ENCODE measurements around the gene SETD6. TPM values are rescaled to one million over a fixed set of nuclear protein-coding genes. Genes with fewer than 3 reads are reported as not detected.

SETD6 gene
- total RNA-seq, 1 donor from 2014 or later = 25.0 TPM

DNA sequence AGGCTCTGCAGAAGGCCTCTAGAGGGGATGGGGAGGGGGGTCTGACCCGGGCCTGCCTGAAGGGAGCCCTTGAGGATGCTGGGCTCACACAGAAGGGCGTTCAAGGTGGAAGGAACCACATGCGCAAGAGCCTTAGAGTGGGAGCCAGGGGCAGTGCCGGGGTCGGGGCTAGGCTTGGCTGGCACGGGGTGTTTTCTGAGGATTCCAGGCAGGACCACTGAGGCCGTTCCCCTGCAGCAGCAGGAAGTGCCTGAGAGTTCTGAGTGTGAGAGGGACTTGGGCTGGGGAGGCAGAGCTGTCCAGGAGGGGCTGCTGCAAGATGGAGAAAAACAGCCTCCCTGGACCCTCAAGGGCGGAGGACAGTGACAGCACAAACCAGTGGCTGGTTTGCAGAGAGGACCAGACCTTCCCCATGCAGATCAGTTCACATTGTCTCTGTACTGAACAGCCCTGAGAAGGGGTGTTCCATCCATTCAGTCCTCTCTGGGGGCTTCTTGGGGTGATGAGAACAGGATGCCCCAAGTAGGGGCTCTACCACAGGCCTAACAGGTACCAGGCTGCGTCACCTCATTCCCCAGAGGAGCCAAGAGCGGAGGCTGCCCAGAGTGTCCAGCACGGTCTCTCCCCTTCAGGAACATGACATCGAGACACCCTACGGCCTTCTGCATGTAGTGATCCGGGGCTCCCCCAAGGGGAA lies 12.0 kb upstream of the SETD6 start:
- no peak for DNase-seq (ENCODE audit: low read depth)
- TF ChIP-seq, protein P1, sequence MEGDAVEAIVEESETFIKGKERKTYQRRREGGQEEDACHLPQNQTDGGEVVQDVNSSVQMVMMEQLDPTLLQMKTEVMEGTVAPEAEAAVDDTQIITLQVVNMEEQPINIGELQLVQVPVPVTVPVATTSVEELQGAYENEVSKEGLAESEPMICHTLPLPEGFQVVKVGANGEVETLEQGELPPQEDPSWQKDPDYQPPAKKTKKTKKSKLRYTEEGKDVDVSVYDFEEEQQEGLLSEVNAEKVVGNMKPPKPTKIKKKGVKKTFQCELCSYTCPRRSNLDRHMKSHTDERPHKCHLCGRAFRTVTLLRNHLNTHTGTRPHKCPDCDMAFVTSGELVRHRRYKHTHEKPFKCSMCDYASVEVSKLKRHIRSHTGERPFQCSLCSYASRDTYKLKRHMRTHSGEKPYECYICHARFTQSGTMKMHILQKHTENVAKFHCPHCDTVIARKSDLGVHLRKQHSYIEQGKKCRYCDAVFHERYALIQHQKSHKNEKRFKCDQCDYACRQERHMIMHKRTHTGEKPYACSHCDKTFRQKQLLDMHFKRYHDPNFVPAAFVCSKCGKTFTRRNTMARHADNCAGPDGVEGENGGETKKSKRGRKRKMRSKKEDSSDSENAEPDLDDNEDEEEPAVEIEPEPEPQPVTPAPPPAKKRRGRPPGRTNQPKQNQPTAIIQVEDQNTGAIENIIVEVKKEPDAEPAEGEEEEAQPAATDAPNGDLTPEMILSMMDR (conservative IDR thresholded peaks at IDR 0.05; ENCODE audit: low read depth, low read length) = no peak
- no peak overlapping the region for H3K4me3 ChIP-seq (ENCODE audit: low read depth, low read length)

DNA sequence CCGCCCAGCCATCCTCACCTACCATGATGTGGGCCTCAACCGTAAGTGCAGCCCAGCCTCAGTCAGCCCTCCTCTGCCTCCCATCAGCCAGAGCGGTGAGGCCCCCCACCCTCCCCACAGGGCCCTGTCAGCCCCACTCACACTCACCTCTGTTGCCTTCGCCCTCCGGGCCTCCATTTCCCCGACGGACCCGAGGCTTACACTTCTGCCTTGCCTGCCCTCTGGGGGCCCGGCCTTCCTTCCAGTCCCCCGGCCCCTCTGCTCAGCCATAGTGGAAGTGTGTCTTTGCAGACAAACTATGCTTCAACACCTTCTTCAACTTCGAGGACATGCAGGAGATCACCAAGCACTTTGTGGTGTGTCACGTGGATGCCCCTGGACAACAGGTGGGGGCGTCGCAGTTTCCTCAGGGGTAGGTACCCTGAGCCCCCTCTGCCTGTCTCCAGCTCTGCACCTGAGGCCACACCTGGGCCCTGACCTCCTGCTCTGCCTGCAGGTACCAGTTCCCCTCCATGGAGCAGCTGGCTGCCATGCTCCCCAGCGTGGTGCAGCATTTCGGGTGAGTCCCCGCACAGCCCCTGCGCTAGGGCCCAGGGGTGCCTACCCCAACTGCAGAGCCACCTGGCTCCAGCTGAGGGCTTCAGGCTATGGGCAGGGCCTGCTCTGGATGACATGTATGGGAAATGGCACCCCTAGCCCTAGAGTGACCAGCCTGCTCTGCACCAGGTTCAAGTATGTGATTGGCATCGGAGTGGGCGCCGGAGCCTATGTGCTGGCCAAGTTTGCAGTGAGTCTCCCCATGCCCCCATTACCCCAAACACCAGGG lies 11.2 kb upstream of the SETD6 start:
- no peak for DNase-seq (ENCODE audit: low read depth)
- H3K4me3 ChIP-seq (ENCODE audit: low read depth, low read length) = no peak overlapping the region
- TF ChIP-seq, protein P1 (conservative IDR thresholded peaks at IDR 0.05; ENCODE audit: low read depth, low read length) = no peak

DNA sequence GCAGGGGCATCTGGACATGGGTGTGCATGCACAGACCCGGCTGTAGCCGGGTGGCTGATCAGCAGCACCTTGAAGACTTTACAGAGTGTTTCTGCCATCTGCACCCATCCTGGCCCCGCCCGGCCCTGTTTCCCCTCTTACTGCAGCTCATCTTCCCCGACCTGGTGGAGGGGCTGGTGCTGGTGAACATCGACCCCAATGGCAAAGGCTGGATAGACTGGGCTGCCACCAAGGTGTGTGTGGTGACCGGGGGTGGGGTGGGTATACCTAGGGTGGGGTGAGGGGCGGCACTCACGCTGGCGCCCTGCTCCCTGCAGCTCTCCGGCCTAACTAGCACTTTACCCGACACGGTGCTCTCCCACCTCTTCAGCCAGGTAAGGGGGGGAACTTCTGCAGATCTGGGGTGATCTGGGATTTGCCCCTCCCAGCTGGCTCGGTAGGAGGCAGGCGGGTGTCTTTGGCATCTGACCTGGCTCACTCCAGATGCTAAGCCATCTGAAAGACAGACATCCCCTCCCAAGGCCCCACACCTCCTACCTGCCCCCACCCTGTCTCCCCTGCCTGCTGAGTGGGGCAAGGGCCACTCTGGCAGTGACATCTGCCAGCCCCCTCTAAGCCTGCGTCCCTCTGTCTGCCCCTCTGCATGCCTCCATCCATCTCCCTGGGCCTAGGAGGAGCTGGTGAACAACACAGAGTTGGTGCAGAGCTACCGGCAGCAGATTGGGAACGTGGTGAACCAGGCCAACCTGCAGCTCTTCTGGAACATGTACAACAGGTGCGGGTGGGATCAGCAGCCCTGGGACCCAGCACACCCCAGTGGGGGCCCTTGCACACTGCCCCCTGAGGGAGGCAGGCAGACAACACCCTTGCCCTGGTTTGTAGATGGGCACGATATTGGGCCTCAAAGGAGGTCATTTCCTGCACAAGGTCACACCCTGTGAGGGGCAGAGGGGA lies 8.8 kb upstream of the SETD6 start:
- no peak overlapping the region for H3K4me3 ChIP-seq (ENCODE audit: low read depth, low read length)
- TF ChIP-seq, protein P1 (conservative IDR thresholded peaks at IDR 0.05; ENCODE audit: low read depth, low read length) = no peak

DNA sequence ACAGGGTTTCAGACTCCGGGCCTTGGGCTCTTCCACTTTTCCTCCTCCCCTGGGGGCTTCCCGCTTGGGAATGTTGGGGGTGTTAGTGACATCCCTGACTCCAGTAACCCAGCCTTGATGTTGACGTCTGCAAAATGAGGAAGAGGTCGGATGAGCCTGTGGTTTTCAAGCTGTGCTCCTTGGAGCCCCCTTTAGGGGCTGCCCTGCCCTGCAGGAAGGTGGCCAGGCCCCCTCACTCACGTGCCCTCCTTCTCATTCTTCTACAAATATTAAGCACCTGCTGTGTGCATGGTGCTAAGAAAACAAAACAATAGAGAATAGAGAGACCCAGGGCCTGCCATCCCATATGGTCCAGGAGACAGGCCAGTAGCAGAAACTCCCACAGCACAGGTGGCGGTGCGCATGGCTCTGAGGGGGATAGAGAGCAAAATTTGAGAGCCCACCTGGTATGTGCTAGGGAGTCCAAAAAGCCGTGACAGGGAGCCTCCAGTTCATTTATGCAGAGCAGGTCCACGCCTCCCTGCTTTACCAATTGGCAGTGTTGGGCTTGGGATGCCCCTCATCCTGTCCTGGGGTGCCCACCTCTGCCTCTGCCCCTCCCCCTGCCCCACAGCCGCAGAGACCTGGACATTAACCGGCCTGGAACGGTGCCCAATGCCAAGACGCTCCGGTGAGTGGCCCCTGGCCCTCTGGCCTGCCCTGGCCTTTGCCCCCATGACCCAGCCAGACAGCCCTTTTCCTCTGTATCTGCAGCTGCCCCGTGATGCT lies 7.9 kb upstream of the SETD6 start:
- TF ChIP-seq, protein P1 (conservative IDR thresholded peaks at IDR 0.05; ENCODE audit: low read depth, low read length) = no peak
- no peak overlapping the region for H3K4me3 ChIP-seq (ENCODE audit: low read depth, low read length)
- DNase-seq (ENCODE audit: low read depth) = no peak

More for the DNA sequence above, 8.8 kb upstream of the SETD6 start:
- no peak for DNase-seq (ENCODE audit: low read depth)

DNA sequence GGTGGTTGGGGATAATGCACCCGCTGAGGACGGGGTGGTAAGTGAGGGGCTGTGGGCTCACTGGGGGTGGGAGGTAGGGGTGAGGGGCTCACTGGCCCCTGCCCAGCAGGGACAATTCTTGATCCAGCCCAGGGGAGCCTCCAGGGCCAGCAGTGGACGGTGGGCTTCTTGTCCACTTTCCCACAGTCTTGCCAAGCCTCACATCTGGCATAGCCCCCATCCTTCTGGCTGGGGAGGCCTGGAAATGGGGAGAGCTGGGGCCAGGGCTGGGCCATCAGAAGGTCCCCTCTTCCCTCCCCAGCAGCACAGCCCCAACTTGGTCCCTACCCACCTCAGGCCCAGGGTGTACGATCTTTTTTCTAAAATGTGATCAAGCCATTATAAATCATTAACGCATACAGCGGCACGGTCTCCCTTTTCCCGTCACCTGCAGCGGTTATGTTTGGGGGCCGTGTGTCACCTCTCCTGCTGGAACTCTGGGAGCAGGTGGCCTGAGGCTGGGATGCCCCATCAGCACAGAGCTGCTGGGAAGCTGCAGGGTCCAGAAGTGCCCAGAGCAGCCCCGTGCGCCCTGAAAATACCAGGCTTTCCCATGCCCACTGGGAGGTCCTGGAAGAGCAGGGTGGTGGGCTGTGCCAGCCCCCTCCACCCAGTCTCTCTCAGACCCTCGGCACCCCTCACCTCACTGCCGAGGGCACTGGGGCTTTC lies 7.2 kb upstream of the SETD6 start:
- no peak overlapping the region for H3K4me3 ChIP-seq (ENCODE audit: low read depth, low read length)
- no peak for DNase-seq (ENCODE audit: low read depth)
- TF ChIP-seq, protein P1 (conservative IDR thresholded peaks at IDR 0.05; ENCODE audit: low read depth, low read length) = no peak

All from epithelial cell of proximal tubule (primary cell).